GM13976 (cell line): ENCODE measurements around the gene KRT72.

Source experiments
- DNase-seq: peaks from one replicate; pipeline ENCODE4 v3.0.0; 2012; ENCODE audit warnings: low spot score
- CTCF ChIP-seq: IDR thresholded peaks from 2 replicates; pipeline ENCODE4 v1.5.1; 2012; ENCODE audit warnings: borderline replicate concordance, mild to moderate bottlenecking; ENCODE audit not compliant: insufficient read depth; ENCODE audit errors: extremely low read depth, missing control alignments, control extremely low read depth
- in situ Hi-C: fragments of 300-500 bp; cut with MboI; formaldehyde crosslinking; loops from one replicate; pipeline ENCODE4 v1.12.0; 2022; ENCODE audit warnings: low sequenced_read_pairs, mixed read lengths, inconsistent platforms; ENCODE audit not compliant: unreplicated experiment

KRT72 gene

GRCh38 chr12:52578469-52578868, 22.8 kb downstream of the KRT72 start:
- no peak for DNase-seq
- no peak for TF ChIP-seq CTCF
- in situ Hi-C loops, result no loop called here

GRCh38 chr12:52577316-52577715, 23.9 kb downstream of the KRT72 start:
- TF ChIP-seq CTCF, result no peak
- in situ Hi-C loops, result no loop called here

GRCh38 chr12:52575948-52576347, 25.3 kb downstream of the KRT72 start:
- TF ChIP-seq CTCF, result no peak
- in situ Hi-C loops, result no loop called here

More at GRCh38 chr12:52577316-52577715, 23.9 kb downstream of the KRT72 start:
- DNase-seq, result no peak

GRCh38 chr12:52575256-52575655, 26.0 kb downstream of the KRT72 start:
- in situ Hi-C loops, result no loop called here
- no peak for DNase-seq
- no peak for TF ChIP-seq CTCF

More at GRCh38 chr12:52575948-52576347, 25.3 kb downstream of the KRT72 start:
- no peak for DNase-seq

- TF ChIP-seq CTCF, result no peak
- in situ Hi-C loops, result no loop called here
- DNase-seq, result no peak
These were observed 27.5 kb downstream of the KRT72 start, which contains the start of gene KRT74 for GRCh38 chr12:52573743-52574142. Gene KRT74 (minus strand): TSS chr12:52573843. CDS start chr12:52573777, 66 bp downstream.

- no peak for TF ChIP-seq CTCF
- in situ Hi-C loops, result no loop called here
These were observed 28.0 kb downstream of the KRT72 start for GRCh38 chr12:52573306-52573705.

GRCh38 chr12:52570511-52570910, 30.8 kb downstream of the KRT72 start:
- no peak for TF ChIP-seq CTCF
- in situ Hi-C loops, result no loop called here
- no peak for DNase-seq

More at GRCh38 chr12:52573306-52573705, 28.0 kb downstream of the KRT72 start:
- no peak for DNase-seq
